ENCODE data around the gene SMCHD1.
"Not testable (repeated sequence)": the region's sequence is repeated elsewhere in the genome, so short reads cannot be mapped to it uniquely, and the experiment has no call there.

Gene SMCHD1

GRCh38 chr18:2657788-2658458 lies 2.4 kb downstream of the SMCHD1 start:
- DNase-seq: no peak
- Histone ChIP-seq H3K36me3 (replicated peaks) (no peaks in the 10 kb centered on the region), H3K27me3 (replicated peaks) (no peaks in the 10 kb centered on the region), H3K4me3 (ENCODE audit: low read depth, low read length) (peak overlapping the region; percentile 39), H3K27ac (peak overlapping the region; percentile 7)
- no peak for TF ChIP-seq CTCF (IDR thresholded peaks at IDR 0.05; ENCODE audit: low read depth, low read length, missing control alignments)
- in situ Hi-C loops (cut with HindIII; ENCODE audit: low pct_ligation_motif_present, low sequenced_read_pairs): no loop called here

- H3K4me3 ChIP-seq (ENCODE audit: low read depth, low read length); H3K27ac ChIP-seq; H3K27me3 ChIP-seq (replicated peaks); DNase-seq; in situ Hi-C loops (cut with HindIII; ENCODE audit: low pct_ligation_motif_present, low sequenced_read_pairs); H3K36me3 ChIP-seq (replicated peaks): not testable (repeated sequence)
Observed at GRCh38 chr18:2660849-2661248, 5.3 kb downstream of the SMCHD1 start.

GRCh38 chr18:2662288-2662687 lies 6.8 kb downstream of the SMCHD1 start:
- H3K36me3 ChIP-seq (replicated peaks); H3K4me3 ChIP-seq (ENCODE audit: low read depth, low read length); H3K27me3 ChIP-seq (replicated peaks); H3K27ac ChIP-seq; DNase-seq; in situ Hi-C loops (cut with HindIII; ENCODE audit: low pct_ligation_motif_present, low sequenced_read_pairs): not testable (repeated sequence)

GRCh38 chr18:2662990-2663389 lies 7.5 kb downstream of the SMCHD1 start:
- no peaks in the 10 kb centered on the region for H3K27me3 ChIP-seq (replicated peaks)
- in situ Hi-C loops (cut with HindIII; ENCODE audit: low pct_ligation_motif_present, low sequenced_read_pairs): no loop called here
- no peak for TF ChIP-seq CTCF (IDR thresholded peaks at IDR 0.05; ENCODE audit: low read depth, low read length, missing control alignments)
- no peak overlapping the region for H3K4me3 ChIP-seq (ENCODE audit: low read depth, low read length)
- DNase-seq: no peak
- peaks cover 10% of the 10 kb centered on the region for H3K36me3 ChIP-seq (replicated peaks)
- H3K27ac ChIP-seq: no peak overlapping the region

GRCh38 chr18:2672410-2672809 lies 16.9 kb downstream of the SMCHD1 start:
- H3K4me3 ChIP-seq (ENCODE audit: low read depth, low read length): no peak overlapping the region
- in situ Hi-C loops (cut with HindIII; ENCODE audit: low pct_ligation_motif_present, low sequenced_read_pairs): no loop called here
- no peak overlapping the region for H3K27ac ChIP-seq
- no peak for DNase-seq
- no peaks in the 10 kb centered on the region for H3K27me3 ChIP-seq (replicated peaks)
- H3K36me3 ChIP-seq (replicated peaks): peaks cover 15% of the 10 kb centered on the region
- TF ChIP-seq CTCF (IDR thresholded peaks at IDR 0.05; ENCODE audit: low read depth, low read length, missing control alignments): no peak

- TF ChIP-seq CTCF (IDR thresholded peaks at IDR 0.05; ENCODE audit: low read depth, low read length, missing control alignments): no peak
- in situ Hi-C loops (cut with HindIII; ENCODE audit: low pct_ligation_motif_present, low sequenced_read_pairs): no loop called here
- no peak overlapping the region for H3K27ac ChIP-seq
- no peak for DNase-seq
- no peak overlapping the region for H3K4me3 ChIP-seq (ENCODE audit: low read depth, low read length)
- H3K36me3 ChIP-seq (replicated peaks): peaks cover 16% of the 10 kb centered on the region
- no peaks in the 10 kb centered on the region for H3K27me3 ChIP-seq (replicated peaks)
Observed at GRCh38 chr18:2672872-2673271, 17.3 kb downstream of the SMCHD1 start.

GRCh38 chr18:2678933-2679332 lies 23.4 kb downstream of the SMCHD1 start:
- in situ Hi-C loops (cut with HindIII; ENCODE audit: low pct_ligation_motif_present, low sequenced_read_pairs); H3K27me3 ChIP-seq (replicated peaks); DNase-seq; H3K4me3 ChIP-seq (ENCODE audit: low read depth, low read length); H3K27ac ChIP-seq; H3K36me3 ChIP-seq (replicated peaks): not testable (repeated sequence)
